ENCODE results near the gene FEM1C.

Gene FEM1C

GRCh38 chr5:115557667-115558387 lies 13.3 kb upstream of the FEM1C start:
- DNase-seq, result peak; percentile 13 to 25

DNA sequence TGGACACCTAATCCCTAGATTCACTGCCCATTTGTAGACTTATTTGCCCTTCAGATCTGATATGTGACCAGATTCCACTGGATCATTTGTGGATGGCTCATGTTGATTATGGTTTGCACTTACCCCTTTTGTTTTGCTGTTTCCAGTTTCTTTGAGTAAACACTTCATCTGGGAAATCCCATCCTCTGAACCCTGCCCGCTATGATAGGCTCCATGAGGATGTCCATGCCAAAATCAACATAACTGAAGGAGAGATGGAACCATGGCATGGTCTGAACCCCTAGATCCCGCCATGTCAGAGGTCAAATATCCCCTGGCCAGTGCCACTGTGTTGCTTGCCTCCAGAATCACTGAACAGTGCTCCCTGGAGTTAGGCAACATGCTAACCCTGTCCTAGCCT lies 11.7 kb upstream of the FEM1C start:
- no peak for DNase-seq

GRCh38 chr5:115555084-115555633 lies 10.6 kb upstream of the FEM1C start:
- peak; percentile 11 to 31 for DNase-seq

DNA sequence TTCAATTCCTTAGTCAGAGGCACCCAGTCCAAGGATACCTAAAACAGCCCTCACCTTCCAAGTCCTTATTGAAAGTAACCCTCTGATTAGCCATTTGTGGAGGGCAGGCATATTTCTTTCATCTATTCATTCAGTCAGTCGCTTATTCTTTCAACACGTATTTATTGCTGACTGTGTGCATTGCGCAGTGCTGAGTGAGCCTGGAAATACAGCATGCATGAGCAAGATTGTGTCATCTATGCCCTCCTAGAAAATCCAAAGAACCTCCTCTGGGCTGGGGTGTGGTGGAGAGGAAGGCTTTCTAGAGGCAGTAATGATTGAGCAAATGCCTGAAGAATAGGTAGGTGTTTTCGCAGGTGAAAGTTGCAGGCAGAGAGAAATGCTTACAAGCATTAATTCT lies 8.5 kb upstream of the FEM1C start:
- no peak for DNase-seq

DNA sequence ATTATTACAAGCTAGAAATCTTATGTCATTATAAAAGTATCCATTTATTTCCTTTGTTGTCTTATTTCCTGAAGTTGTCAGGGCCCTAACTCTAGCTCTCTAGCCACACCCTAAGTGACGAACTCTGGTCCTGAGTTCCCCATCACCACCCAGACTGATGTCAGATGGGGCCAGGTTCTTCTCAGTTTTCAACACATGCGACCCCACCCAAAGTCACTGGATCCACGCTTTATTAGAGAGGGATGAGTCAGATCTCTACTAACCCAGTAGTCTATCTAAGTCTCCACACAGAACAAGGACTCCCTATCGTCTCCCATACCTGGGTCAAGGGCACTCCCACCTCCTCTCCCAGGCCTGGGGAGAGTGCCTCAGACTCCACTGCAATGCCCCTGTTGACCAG lies 6.8 kb upstream of the FEM1C start:
- no peak for DNase-seq

- no peak for DNase-seq
Measured at GRCh38 chr5:115549154-115549553, 4.6 kb upstream of the FEM1C start.

DNA sequence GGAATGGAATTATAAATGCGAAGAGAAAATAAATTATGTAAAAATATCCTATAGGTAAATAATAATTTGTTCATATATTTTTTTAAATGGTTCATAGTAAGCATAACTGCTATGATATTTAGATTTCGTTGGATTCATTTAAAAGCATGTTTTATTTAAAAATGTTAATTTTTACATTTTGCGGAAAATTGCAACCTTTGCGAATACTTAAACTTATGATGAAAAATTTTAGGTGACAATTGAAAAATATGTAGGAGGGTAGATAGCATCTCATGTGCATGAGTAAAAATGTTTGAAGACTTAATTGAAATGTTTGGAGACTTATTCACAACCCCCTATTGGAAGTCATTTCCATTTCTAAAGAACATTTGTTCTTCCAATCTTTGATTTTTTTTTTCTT lies 4.1 kb upstream of the FEM1C start:
- DNase-seq, result no peak

DNA sequence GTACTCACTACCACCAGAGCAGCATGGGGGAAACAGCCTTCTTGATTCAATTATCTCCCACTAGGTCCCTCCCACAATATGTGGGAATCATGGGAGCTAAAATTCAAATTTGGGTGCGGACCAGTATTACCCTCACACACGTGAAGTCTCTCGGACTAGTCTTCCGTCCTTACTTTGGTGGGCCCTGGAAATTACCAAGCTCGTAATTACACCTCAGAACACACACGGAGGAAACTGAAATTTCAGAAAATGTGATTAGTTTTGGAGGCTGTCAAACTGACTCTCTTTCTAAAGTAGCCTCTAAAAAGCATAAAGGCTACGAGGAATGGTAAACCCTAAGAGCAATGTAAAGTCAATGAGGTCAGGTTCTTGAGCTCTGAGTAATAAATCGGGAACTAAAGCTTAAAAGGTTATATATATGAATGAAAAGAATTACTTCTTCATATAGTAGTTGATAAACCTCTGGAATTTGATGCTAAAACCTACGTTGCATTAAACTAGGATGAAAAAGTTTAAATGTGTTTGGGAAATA lies 842 bp upstream of the FEM1C start:
- DNase-seq, result no peak

GRCh38 chr5:115544043-115544435 lies 536 bp downstream of the FEM1C start:
- peak; percentile 74 to 78 for DNase-seq

- DNase-seq, result peak in 1 of 2 experiments; percentile 74
Measured at GRCh38 chr5:115543365-115544042, 1.1 kb downstream of the FEM1C start.

- DNase-seq, result no peak
Measured at GRCh38 chr5:115542651-115543364, 1.8 kb downstream of the FEM1C start.

- peak in 1 of 2 experiments; percentile 11 for DNase-seq
Measured at GRCh38 chr5:115542086-115542485, 2.5 kb downstream of the FEM1C start.

DNA sequence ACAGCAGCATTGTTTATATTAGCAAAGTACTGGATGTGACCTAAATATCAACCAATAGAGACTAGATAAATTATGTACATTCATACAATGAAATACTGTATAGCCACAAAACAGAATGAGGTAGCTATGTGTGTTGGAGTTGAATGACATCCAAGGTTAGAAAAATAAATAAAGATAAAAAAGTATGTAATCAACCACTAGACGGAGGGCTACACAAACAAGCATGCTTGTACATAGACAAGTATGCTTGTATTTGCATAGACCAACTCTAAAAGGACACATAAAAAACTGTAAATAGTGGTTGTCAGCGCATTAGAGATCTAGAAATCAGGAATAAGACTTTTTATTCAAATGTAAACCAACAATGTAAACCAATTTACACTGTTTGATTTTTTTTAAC lies 3.0 kb downstream of the FEM1C start:
- DNase-seq, result no peak

- no peak for DNase-seq
Measured at GRCh38 chr5:115535479-115536035, 9.0 kb downstream of the FEM1C start.

DNA sequence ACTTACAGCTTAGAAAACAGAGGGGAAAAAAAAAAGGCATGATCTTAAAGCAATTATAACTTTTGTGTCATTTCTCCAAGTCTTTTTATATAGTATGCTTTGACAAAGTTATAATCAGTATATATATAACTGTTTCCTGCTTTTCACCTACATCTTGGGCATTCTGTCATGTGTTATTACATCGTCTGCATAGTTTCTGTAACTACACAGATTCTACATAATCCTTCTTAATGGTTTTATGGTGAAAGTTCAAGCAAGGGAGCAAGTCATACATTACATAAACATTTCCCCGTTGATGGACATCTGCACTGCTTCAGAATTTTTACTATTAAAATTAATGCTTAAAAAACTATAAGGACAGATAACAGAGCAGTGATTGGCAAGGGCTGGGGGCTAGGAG lies 12.1 kb downstream of the FEM1C start:
- no peak for DNase-seq

DNA sequence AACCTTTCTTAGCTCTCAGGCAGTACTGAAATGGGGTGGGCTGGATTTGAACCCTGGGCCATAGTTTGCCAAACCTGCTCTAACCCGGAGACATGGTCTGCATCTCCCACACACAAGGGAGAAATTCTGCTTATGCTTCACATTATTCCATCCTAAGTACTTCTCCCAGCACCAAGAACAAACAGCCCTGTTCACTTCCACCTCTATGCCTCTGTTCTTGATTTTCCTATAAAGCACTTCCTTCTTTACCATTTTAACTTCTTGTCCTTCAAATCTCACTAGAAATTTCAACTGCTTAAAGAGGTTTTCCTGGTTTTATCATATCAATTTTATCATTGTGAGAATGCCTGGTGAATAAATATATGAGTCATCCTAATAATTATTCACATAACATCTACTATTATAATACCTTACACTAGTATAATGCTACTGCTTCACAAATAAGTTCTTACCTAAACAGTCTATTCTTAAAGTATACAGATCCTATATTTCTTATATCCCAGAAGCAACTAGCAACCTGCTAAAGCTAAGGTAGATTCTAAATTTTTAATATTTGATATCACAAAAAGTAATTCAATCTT lies 12.7 kb downstream of the FEM1C start:
- no peak for DNase-seq

DNA sequence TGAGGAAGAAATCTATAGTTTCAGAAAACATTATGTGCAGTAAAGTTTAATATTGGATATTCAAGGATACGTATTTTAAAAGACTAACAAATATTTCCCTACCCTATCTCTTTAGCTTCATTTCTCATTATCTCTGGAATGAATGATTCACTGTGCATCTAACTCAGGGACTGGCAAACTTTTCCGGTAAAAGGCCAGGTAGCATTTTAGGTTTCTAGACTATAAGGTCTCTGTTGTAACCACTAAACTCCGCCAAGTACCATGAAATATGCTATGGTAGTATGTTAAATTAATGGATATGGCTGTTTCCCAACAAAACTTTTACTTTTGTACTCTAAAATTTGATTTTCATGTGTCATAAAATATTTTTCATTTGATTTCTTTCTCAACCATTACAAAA lies 13.2 kb downstream of the FEM1C start:
- DNase-seq, result no peak

DNA sequence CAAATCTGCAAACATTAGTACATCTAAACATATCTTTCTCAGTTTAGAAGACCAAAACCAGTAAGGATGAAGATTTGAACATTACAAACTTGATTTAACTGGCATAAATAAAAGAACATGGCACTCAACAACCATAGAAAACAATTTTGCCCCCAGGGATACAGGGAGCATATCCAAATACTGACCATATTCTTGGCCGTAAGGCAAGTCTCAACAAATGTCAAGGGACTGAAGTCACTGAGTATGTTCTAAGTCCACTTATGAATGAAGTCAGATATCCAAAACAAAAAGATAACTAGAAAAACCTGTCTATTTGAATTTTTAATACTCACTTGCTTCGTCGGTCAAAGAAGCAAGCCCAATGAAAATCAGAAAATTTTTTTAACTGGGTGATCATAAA lies 14.1 kb downstream of the FEM1C start:
- DNase-seq, result no peak

- no peak for DNase-seq
Measured at GRCh38 chr5:115526604-115527003, 18.0 kb downstream of the FEM1C start.

- DNase-seq, result no peak
Measured at GRCh38 chr5:115524199-115524847, 20.3 kb downstream of the FEM1C start.

DNA sequence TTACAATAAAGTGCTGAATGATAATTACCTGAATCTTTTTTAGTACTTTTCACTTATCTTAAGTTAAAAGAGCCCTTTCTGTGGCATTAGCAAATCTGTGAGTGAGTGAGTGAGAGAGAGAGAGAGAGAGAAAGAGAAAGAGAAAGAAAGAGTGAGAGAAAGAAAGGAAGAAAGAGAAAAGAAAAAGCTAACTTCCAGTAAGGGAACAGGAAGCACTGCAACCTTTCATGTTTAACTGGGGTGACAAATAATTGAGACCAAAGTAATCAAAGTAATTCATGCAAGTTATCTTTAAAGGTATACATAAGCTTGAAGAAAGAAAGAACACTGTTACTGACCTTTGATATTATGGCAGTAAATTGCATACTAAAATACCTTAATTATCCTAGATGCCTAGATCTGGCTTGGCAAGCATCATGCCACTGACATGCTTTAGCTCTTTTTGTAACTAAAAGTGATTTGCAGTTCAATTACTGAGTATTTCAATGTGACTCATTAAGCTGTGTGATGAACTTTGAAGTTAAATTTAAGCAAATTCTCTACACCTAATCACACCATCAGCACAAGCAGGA lies 21.7 kb downstream of the FEM1C start:
- DNase-seq, result no peak

DNA sequence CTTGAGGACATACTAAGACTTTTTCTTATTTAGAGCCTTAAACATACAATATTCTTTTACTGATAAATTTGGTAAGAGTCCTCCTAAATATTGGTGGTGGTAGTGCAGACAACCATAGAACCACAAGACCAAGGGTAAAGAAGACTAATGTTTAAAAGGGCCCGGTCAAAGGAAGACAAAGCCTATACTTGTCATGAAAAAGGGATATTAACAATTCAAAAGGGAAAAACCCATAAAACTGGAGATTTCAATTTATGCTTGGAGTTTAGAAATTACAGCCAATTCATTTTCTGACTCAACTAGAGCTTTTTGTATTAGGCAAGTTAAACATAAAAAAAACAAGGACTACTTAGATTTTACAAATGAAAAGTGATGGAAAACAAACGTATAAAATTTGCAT lies 24.4 kb downstream of the FEM1C start:
- no peak for DNase-seq
